Astrocyte (in vitro differentiated cells and primary cell): ENCODE measurements around the gene EPN3.

Experiments used
- CTCF ChIP-seq: IDR thresholded peaks from 2 replicates; pipeline ENCODE4 v1.5.1; 2011; ENCODE audit warnings: low read depth, mild to moderate bottlenecking, inconsistent platforms, low read length, moderate library complexity; ENCODE audit not compliant: insufficient read depth
- EZH2 ChIP-seq: IDR thresholded peaks from 2 replicates; pipeline ENCODE4 v1.6.1; 2012; ENCODE audit warnings: mild to moderate bottlenecking, low read length, inconsistent platforms; ENCODE audit not compliant: insufficient read depth

- TF ChIP-seq CTCF (no peak), EZH2 (no peak)
Observed at GRCh38 chr17:50584749-50585148, 52.2 kb downstream of the EPN3 start.
